GM21576 (cell line): ENCODE measurements around the gene TRIM51G.
"Not testable (repeated sequence)": the region's sequence is repeated elsewhere in the genome, so short reads cannot be mapped to it uniquely, and the experiment has no call there.

ENCODE experiments used
- ATAC-seq: cut with Tn5 transposase; IDR thresholded peaks from one replicate; pipeline ENCODE4 v1.9.1; 2021; ENCODE audit warnings: mild to moderate bottlenecking, moderate library complexity; ENCODE audit not compliant: unreplicated experiment

The TRIM51G gene, protein sequence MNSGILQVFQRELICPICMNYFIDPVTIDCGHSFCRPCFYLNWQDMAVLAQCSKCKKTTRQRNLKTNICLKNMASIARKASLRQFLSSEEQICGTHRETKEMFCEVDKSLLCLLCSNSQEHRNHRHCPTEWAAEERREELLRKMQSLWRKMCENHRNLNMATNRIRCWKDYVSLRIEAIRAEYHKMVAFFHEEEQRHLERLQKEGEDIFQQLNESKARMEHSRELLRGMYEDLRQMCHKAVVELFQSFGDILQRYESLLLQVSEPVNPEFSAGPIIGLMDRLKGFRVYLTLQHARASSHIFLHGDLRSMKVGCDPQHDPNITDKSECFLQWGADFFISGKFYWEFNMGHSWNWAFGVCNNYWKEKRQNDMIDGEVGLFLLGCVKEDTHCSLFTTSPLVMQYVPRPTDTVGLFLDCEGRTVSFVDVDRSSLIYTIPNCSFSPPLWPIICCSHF

DNA sequence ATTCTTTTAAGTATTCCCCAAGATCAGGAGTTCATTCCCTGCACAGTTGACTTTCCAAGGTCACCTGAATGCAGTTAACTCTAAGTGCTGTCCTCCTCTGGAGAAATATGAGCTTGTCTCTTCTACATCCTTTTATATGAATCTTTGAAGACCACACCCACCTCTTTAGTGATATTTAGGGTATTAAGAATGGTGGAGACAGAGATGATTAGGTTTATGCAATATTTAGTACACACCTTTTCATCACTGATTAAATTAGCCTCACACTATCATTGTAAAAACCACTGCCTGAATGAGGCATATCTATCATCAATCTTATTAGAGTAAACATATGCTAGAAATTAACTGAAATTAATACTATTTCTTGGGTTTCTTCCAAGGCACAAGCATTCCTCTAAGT lies at the start of gene TRIM51G:
TRIM51G (minus strand) TSS at position 101 of the 400 bp plus-strand sequence. CDS start 2,190 bp downstream, outside the sequence.
- not testable (repeated sequence) for ATAC-seq

DNA sequence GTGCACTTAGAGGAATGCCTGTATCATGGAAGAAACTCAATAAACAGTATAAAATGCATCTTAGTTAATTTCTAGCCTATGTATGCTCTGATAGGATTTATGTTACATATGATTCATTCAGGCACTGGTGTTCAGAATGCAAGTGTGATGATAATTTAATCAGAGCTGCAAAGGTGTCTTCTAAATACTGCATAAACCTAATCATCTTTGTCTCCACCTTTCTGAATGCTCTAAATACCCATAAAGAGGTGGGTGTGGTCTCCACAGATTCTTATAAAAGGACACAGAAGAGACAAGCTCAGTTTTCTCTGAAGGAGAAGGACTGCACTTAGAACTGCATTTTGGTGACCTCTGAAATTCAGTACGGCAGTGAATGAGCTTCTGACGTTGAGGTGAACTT lies 44.8 kb upstream of the TRIM51G start, which contains the start of gene TRIM49B:
TRIM49B (plus strand) TSS at position 301 of the 400 bp plus-strand sequence. CDS start 2,777 bp downstream, outside the sequence.
- not testable (repeated sequence) for ATAC-seq

DNA sequence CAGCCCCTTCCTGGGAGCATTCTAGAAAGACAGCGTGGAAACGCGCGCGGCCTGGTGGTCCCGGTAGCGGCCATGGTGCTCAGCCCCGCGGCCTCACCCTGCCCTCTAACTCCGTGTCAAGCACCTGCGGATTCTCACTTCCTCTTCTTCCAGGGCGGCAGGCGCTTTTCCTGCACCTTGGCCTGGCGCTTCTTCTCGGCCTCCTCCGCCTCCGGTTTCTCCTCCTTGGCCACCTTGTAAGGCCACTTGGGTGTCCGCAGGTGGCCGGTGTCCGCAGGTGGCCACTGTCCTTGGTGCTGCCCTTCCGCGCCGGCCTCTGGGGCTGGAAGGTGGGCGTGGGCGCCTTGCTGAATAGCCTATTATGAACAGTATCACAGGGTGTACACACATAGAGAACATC lies 15.1 kb downstream of the TRIM51G start:
- not testable (repeated sequence) for ATAC-seq

DNA sequence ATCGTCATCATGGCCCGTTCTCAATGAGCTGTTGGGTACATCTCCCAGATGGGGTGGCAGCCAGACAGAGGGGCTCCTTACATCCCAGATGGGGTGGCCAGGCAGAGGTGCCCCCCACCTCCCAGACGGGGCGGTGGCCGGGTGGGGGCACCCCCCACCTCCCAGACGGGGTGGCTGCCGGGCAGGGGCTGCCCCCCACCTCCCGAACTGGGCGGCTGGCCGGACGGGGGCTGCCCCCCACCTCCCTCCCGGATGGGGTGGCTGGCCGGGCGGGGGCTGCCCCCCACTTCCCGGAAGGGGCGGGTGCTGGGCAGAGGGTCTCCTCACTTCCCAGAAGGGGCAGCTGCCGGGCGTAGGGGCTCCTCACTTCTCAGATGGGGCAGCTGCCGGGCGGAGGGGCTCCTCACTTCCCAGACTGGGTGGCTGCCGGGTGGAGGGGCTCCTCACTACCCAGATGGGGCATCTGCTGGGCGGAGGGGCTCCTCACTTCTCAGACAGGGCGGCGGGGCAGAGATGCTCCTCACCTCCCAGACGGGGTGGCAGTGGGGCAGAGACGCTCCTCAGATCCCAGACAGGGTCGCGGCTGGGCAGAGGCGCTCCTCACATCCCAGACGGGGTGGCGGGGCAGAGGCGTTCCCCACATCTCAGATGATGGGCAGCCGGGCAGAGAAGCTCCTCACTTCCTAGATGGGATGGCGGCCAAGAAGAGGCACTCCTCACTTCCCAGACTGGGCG lies 28.2 kb downstream of the TRIM51G start:
- not testable (repeated sequence) for ATAC-seq

DNA sequence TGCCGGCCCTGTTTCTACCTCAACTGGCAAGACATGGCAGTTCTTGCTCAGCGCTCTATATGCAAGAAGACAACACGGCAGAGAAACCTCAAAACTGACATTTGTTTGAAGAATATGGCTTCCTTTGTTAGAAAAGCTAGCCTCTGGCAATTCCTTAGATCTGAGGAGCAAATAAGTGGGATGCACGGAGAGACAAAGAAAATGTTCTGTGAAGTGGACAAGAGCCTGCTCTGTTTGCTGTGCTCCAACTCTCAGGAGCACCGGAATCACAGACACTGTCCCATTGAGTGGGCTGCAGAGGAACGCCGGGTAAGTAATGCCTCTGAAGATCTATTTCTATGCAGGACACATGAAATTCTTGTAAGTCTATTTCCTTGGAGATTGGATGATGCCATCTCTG lies 37.9 kb downstream of the TRIM51G start:
- not testable (repeated sequence) for ATAC-seq
